LNCAP (cell line): ENCODE data around the gene APBA2.

Experiments
- TF ChIP-seq, protein P1 (sequence below): fragments of 450-650 bp; IDR thresholded peaks from 2 replicates; pipeline ENCODE4 v1.5.1; 2017; ENCODE audit warnings: mild to moderate bottlenecking

The APBA2 gene

DNA sequence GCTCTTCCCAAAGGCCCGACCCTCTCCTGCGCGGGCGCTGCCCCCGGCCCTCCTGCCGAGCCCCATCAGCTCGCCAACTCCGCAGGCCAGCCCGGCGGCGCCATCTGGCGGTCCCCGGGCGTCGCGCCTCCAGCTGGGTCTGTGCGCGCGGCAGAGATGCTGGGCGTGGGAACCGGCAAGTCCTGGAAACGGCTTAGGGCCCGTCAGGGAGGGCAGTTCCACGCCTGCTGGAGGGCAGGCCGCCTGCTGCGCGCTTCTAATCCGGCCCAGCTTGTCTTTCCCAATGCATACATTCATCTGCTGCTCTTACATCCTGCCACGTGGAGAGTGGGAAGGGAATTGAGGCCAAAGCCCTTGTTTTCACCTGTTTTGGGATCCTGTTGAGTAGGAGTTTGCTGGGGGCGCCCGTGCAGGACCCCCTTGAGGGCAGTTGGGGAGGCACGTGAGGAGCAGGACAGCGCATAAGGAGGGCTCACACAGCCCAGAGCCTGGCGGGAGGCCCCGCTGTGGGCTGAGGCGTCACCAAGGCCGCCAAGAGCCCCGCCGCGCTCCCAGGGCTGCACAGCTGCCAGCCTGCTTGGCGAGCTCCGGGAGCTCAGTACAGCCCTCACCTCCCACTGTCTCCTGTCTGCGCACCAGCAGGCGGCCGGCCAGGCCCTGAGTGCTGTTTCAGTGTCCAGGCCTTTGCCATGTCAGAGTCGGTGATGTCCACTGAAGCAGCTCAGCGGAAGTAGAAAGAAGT lies 218.2 kb downstream of the APBA2 start:
- TF ChIP-seq, protein P1, sequence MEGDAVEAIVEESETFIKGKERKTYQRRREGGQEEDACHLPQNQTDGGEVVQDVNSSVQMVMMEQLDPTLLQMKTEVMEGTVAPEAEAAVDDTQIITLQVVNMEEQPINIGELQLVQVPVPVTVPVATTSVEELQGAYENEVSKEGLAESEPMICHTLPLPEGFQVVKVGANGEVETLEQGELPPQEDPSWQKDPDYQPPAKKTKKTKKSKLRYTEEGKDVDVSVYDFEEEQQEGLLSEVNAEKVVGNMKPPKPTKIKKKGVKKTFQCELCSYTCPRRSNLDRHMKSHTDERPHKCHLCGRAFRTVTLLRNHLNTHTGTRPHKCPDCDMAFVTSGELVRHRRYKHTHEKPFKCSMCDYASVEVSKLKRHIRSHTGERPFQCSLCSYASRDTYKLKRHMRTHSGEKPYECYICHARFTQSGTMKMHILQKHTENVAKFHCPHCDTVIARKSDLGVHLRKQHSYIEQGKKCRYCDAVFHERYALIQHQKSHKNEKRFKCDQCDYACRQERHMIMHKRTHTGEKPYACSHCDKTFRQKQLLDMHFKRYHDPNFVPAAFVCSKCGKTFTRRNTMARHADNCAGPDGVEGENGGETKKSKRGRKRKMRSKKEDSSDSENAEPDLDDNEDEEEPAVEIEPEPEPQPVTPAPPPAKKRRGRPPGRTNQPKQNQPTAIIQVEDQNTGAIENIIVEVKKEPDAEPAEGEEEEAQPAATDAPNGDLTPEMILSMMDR, result peak; percentile 70

GRCh38 chr15:29104566-29104880 lies 218.7 kb downstream of the APBA2 start:
- TF ChIP-seq, protein P1, result no peak

- TF ChIP-seq, protein P1, result no peak
Observed at GRCh38 chr15:29105151-29105854, 219.5 kb downstream of the APBA2 start.

DNA sequence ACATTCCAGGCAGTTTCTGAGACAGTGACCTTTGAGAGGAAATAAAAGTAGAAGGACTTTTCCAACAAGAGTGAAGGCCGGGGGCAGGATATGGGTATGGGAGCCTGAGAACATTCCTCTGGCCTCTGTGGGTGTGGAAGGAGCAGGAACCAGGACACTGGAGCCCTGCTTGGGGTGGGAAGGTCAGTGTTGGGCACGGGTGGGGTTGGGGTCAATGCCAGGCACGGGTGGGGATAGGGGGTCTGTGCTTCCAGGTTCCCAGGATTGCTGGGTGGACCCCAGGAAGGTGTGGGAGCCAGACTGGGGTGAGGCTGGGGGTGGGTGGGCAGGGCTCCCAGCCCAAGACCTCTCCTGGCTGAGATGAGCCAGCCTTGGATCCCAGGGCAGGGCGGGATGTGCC lies 220.3 kb downstream of the APBA2 start:
- TF ChIP-seq, protein P1, result no peak

DNA sequence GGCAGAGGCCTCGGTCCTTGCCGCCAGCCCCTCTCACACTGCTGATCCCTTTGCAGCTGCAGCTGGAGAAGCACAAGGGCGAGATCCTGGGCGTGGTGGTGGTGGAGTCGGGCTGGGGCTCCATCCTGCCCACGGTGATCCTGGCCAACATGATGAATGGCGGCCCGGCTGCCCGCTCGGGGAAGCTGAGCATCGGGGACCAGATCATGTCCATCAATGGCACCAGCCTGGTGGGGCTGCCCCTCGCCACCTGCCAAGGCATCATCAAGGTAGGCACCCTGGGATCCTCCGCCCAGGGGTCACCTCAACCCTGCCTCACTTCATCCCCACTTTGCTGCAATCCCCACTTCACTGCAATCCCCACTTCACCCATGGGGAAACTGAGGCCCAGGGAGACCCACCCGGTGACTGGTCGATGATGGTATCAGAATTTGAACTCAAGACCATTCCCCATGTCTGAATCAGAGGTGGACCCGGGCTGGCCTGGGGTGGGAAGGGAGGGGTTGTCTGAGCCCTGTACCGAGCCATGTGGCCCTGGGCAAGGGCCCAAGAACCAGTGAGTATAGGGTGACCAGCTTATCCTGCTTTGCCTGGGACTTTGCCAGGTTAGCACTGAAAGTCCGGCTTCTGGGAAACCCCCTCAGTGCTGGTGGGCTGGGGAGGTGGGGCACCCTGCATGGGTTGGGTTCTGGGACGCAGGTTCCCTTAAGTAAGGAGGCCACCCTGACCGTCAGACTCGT lies 220.9 kb downstream of the APBA2 start:
- TF ChIP-seq, protein P1, result no peak

DNA sequence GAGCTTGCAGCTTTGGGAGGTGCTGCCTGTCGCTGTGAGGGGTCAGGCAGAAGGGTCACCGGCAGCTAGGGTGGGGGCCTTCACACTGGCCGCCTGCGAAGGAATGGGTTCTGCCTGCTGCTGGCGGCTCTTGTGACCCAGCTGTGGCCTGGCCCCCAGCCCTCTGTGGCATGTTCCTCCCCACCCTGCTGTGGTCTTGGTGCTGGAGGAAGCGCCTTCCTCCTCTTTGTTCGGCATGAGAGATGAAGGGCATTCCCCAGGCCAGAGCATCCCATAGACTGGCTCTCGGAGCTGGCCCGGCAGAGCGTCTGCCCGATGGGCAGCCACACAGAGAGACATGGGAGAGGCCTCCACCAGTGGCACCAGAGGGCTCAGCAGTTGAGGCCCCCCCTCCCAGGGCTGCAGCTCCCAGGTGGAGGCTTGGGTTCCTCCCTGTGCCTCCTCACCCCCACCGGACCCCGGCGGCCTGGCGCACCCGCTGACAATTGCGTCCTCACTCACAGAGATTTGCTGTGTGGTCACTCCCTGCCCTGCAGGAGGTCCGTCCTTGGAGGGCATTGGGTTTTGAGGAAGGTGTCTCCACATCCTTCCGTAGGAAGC lies 221.6 kb downstream of the APBA2 start:
- TF ChIP-seq, protein P1, result no peak

DNA sequence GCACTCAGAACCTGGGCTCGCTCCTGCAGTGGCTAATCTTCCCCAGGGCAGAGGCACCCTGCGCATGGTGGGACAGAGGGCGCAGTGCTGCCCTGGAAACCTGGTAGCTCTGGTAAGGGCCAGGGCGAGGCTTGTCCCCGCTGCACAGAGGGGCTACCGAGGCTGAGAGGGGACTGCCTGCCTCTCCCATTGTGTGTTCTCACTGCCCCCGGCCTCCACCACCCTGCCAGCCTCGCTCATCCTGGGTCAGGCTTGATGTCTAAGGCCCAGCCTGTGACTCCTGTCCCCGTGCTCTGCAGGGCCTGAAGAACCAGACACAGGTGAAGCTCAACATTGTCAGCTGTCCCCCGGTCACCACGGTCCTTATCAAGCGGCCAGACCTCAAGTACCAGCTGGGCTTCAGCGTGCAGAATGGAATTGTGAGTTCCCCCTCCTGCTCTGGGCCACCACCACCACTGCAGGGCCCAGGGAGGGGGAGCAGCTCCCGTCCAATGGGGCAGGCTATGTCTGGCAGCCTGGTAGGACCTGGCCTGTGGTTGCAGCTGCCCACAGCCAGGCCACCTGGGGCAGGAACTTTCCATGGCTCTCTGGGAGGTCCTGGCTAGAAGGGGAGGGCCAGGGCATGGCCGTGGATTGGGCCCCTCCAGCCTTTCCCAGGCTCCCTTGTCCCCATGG lies 222.3 kb downstream of the APBA2 start:
- TF ChIP-seq, protein P1, result no peak
